IMR-90 (cell line): ENCODE results near the gene CYP4F3. TPM values are rescaled to one million over a fixed set of nuclear protein-coding genes. Genes with fewer than 3 reads are reported as not detected.

Experiments used
- ATAC-seq: fragments of 200-7000 bp; cut with Tn5 transposase; 2 replicates; pipeline ENCODE4 v1.9.1; 2020; ENCODE audit warnings: low read depth, mild to moderate bottlenecking, moderate library complexity
- BruUV-seq: library from RNA; stranded (reverse); fragments of 400-500 nt; replicated peaks from 2 replicates; lab custom pipeline; 2021; lab: Mats Ljungman, UMichigan
- CTCF ChIA-PET: fragments of 300-600 bp; formaldehyde crosslinking; extraction: SDS; loops from one replicate; lab custom pipeline; 2021; ENCODE audit warnings: antibody characterized with exemption; lab: Yijun Ruan, JAX
- POLR2A ChIA-PET: fragments of 300-600 bp; sonication (Branson Sonifier 250); formaldehyde crosslinking; loops from one replicate; lab custom pipeline; 2022; ENCODE audit warnings: antibody characterized with exemption; ENCODE audit not compliant: unreplicated experiment; lab: Charles Lee
- DNase-seq: peaks from one replicate; pipeline ENCODE4 v3.0.0; 2013
- H2AFZ ChIP-seq: replicated peaks from 2 replicates; pipeline ENCODE3; 2013; ENCODE audit warnings: low read length, mild to moderate bottlenecking; ENCODE audit not compliant: poor library complexity
- H2AK5ac ChIP-seq: 2 replicates; pipeline ENCODE4 v1.6.1; 2013; ENCODE audit warnings: low read depth, low read length, inconsistent platforms
- H2AK9ac ChIP-seq: replicated peaks from 2 replicates; pipeline ENCODE3; 2013; ENCODE audit warnings: mild to moderate bottlenecking, low read depth, low read length, moderate library complexity; ENCODE audit not compliant: poor library complexity
- H2BK120ac ChIP-seq: 2 replicates; pipeline ENCODE4 v1.6.1; 2013; ENCODE audit warnings: low read depth, low read length, inconsistent platforms
- H2BK15ac ChIP-seq: 3 replicates; pipeline ENCODE4 v1.6.1; 2013; ENCODE audit warnings: low read depth, low read length, inconsistent platforms
- H2BK20ac ChIP-seq: 2 replicates; pipeline ENCODE4 v1.6.1; 2013; ENCODE audit warnings: low read depth, mild to moderate bottlenecking, inconsistent platforms, low read length, moderate library complexity
- H2BK5ac ChIP-seq: 2 replicates; pipeline ENCODE4 v1.6.1; 2013; ENCODE audit warnings: mild to moderate bottlenecking, low read depth, low read length, inconsistent platforms; ENCODE audit not compliant: poor library complexity, severe bottlenecking
- H3K14ac ChIP-seq: replicated peaks from 2 replicates; pipeline ENCODE4 v1.6.1; 2013; ENCODE audit warnings: low read depth, low read length, inconsistent platforms
- H3K18ac ChIP-seq: 2 replicates; pipeline ENCODE4 v1.6.1; 2013; ENCODE audit warnings: low read depth, low read length, control low read depth
- H3K23ac ChIP-seq: 2 replicates; pipeline ENCODE4 v1.6.1; 2013; ENCODE audit warnings: low read depth, low read length, inconsistent platforms
- H3K27ac ChIP-seq: 2 replicates; pipeline ENCODE4 v1.5.1; 2013; ENCODE audit warnings: mild to moderate bottlenecking, control low read depth, low read length; ENCODE audit not compliant: insufficient read depth
- H3K27me3 ChIP-seq: 2 replicates; pipeline ENCODE4 v1.6.1; 2013; ENCODE audit warnings: low read length; ENCODE audit not compliant: control insufficient read depth, insufficient read depth
- H3K36me3 ChIP-seq: 2 replicates; pipeline ENCODE4 v1.6.1; 2013; ENCODE audit warnings: low read length, mixed read lengths; ENCODE audit not compliant: control insufficient read depth, insufficient read depth
- H3K4ac ChIP-seq: 2 replicates; pipeline ENCODE4 v1.6.1; 2013; ENCODE audit warnings: low read depth, low read length, inconsistent platforms
- H3K4me1 ChIP-seq: 2 replicates; pipeline ENCODE4 v1.6.1; 2013; ENCODE audit warnings: low read length, mixed read lengths; ENCODE audit not compliant: control insufficient read depth, insufficient read depth
- H3K4me2 ChIP-seq: 2 replicates; pipeline ENCODE4 v1.6.1; 2013; ENCODE audit warnings: low read depth, mild to moderate bottlenecking, control low read depth, low read length, moderate library complexity
- H3K4me3 ChIP-seq: 2 replicates; pipeline ENCODE4 v1.5.1; 2013; ENCODE audit warnings: low read depth, mild to moderate bottlenecking, control low read depth, low read length, moderate library complexity; ENCODE audit not compliant: insufficient read depth
- H3K56ac ChIP-seq: 2 replicates; pipeline ENCODE4 v1.6.1; 2013; ENCODE audit warnings: low read length, inconsistent platforms; ENCODE audit not compliant: insufficient read depth; ENCODE audit errors: extremely low read depth
- H3K79me1 ChIP-seq, 2 experiments: 2 replicates each; pipeline ENCODE4 v1.6.1; 2013; ENCODE audit warnings: low read length in 2 of 2, inconsistent platforms in 1 of 2, low read depth in 1 of 2
- H3K9ac ChIP-seq: 2 replicates; pipeline ENCODE4 v1.6.1; 2013; ENCODE audit warnings: low read depth, low read length, control low read depth
- H3K9me1 ChIP-seq: 2 replicates; pipeline ENCODE4 v1.6.1; 2013; ENCODE audit warnings: low read length, inconsistent platforms; ENCODE audit not compliant: insufficient read depth
- H3K9me3 ChIP-seq: 2 replicates; pipeline ENCODE4 v1.6.1; 2013; ENCODE audit warnings: low read length; ENCODE audit not compliant: control insufficient read depth, insufficient read depth
- H4K20me1 ChIP-seq: 2 replicates; pipeline ENCODE4 v1.6.1; 2013; ENCODE audit warnings: low read length, inconsistent platforms; ENCODE audit not compliant: insufficient read depth
- H4K5ac ChIP-seq: 2 replicates; pipeline ENCODE4 v1.6.1; 2013; ENCODE audit warnings: mild to moderate bottlenecking, low read depth, low read length, control low read depth
- H4K8ac ChIP-seq, 2 experiments: 2 replicates each; pipeline ENCODE4 v1.6.1; 2013; ENCODE audit warnings: low read depth in 2 of 2, low read length in 2 of 2, control low read depth in 1 of 2, inconsistent platforms in 1 of 2
- H4K91ac ChIP-seq: 2 replicates; pipeline ENCODE4 v1.6.1; 2013; ENCODE audit warnings: low read depth, low read length, inconsistent platforms; ENCODE audit not compliant: insufficient read depth
- CEBPB ChIP-seq: IDR thresholded peaks from 2 replicates; pipeline ENCODE4 v1.6.1; 2012; ENCODE audit warnings: low read depth, low read length, improper control_type of control experiment
- CHD1 ChIP-seq: IDR thresholded peaks from 2 replicates; pipeline ENCODE4 v1.6.1; 2012; ENCODE audit warnings: low read depth, low read length, improper control_type of control experiment
- FOS ChIP-seq: fragments of 150-350 bp; IDR thresholded peaks from 2 replicates; pipeline ENCODE4 v1.6.1; 2016; ENCODE audit warnings: low read depth, low read length
- NFE2L2 ChIP-seq: fragments of 150-350 bp; IDR thresholded peaks from 2 replicates; pipeline ENCODE4 v1.6.1; 2016; ENCODE audit warnings: low read depth, mild to moderate bottlenecking, low read length
- RAD21 ChIP-seq: IDR thresholded peaks from 2 replicates; pipeline ENCODE4 v1.6.1; 2012; ENCODE audit warnings: low read length, improper control_type of control experiment
- USF2 ChIP-seq: fragments of 150-350 bp; IDR thresholded peaks from 2 replicates; pipeline ENCODE4 v1.6.1; 2017; ENCODE audit warnings: mild to moderate bottlenecking, antibody characterized with exemption, low read length, low read depth
- WGBS, 2 experiments: methylation state at CpG; one replicate each; pipeline versions ENCODE4 v1.1.5 to v1.1.7; 2013; ENCODE audit warnings: missing lambda C conversion rate in 2 of 2; ENCODE audit not compliant: insufficient read length in 1 of 2; ENCODE audit errors: extremely low coverage in 2 of 2; 5-methylcytosine and 5-hydroxymethylcytosine counted together
- dilution Hi-C: fragments of 300-500 bp; cut with HindIII; formaldehyde crosslinking; loops from one replicate; pipeline ENCODE4 v1.14.3; 2018; ENCODE audit warnings: low sequenced_read_pairs; ENCODE audit not compliant: unreplicated experiment
- in situ Hi-C: fragments of 300-500 bp; cut with MboI; formaldehyde crosslinking; loops from 3 replicates; pipeline ENCODE4 v1.14.3; 2019; ENCODE audit warnings: low sequenced_read_pairs, inconsistent platforms, mixed read lengths
- intact Hi-C: fragments of 100-400 bp; cut with micrococcal nuclease; formaldehyde crosslinking; loops from 2 replicates; pipeline ENCODE4 v1.10.0; 2022
- polyA plus RNA-seq, 3 experiments: library from polyadenylated mRNA; depleted of rRNA; stranded (reverse); fragments of >200 nt; gene quantifications; 2 replicates each; pipeline ENCODE4 v1.2.3, GENCODE V29; 2012; ENCODE audit warnings: low replicate concordance in 1 of 3
- total RNA-seq: library from RNA; depleted of rRNA; stranded (reverse); fragments of >200 nt; gene quantifications from 2 replicates; pipeline ENCODE4 v1.2.3, GENCODE V29; 2012

The CYP4F3 gene
- total and polyA plus RNA-seq, 2 of the 4 experiments (the other 2 are of a cell fraction): not detected

GRCh38 chr19:15671237-15671821 lies 30.6 kb downstream of the CYP4F3 start:
- Histone ChIP-seq H3K4me3 (no peak overlapping the region), H4K5ac (no peak overlapping the region), H2BK5ac (no peak overlapping the region), H3K4me1 (no peaks in the 10 kb centered on the region), H4K91ac (no peak overlapping the region), H2AK5ac (no peak overlapping the region), H3K9me3 (peaks cover 13% of the 10 kb centered on the region; the same call in 1 of the 2 replicates), H3K23ac (no peak overlapping the region), H2BK120ac (no peak overlapping the region), H2AK9ac (no peak overlapping the region), H2BK20ac (no peak overlapping the region), H3K9me1 (no peaks in the 10 kb centered on the region), H4K20me1 (no peaks in the 10 kb centered on the region), H3K18ac (no peak overlapping the region), H3K27me3 (no peaks in the 10 kb centered on the region), H3K36me3 (no peaks in the 10 kb centered on the region), H3K14ac (no peak overlapping the region), H2BK15ac (no peak overlapping the region), H3K4me2 (no peak overlapping the region), H3K79me1 (no peaks in the 10 kb centered on the region), H2AFZ (no peak overlapping the region), H3K9ac (no peak overlapping the region), H4K8ac (no peak overlapping the region), H3K56ac (no peak overlapping the region), H3K4ac (no peak overlapping the region), H3K27ac (no peak overlapping the region)
- BruUV-seq: no TSS peak
- dilution Hi-C loops (no loop called here), intact Hi-C loops (no loop called here), in situ Hi-C loops (loop anchor here (10.0 kb wide), 1 partner anchor 103 kb away; no protein-coding TSS in a partner anchor)
- POLR2A ChIA-PET: no interaction called here
- ATAC-seq (no peak), DNase-seq (no peak)
- 57% methylated on average over 1 of the region's 5 CpGs; no CpG with 5 or more reads in 1 of the 2 experiments for WGBS, 2 experiments
- CTCF ChIA-PET: no interaction called here
- TF ChIP-seq CHD1 (no peak), FOS (no peak), RAD21 (no peak), CEBPB (no peak), NFE2L2 (no peak), USF2 (no peak)
